Measurements from ENCODE around the gene CNKSR2.

CNKSR2 gene

GRCh38 chrX:21612154-21612553, 237.9 kb downstream of the CNKSR2 start:
- DNase-seq (ENCODE audit: low read depth) = no peak

- no peak for DNase-seq (ENCODE audit: low read depth)
These were observed 242.2 kb downstream of the CNKSR2 start for GRCh38 chrX:21616386-21616785.

GRCh38 chrX:21620234-21620633, 246.0 kb downstream of the CNKSR2 start:
- no peak for DNase-seq (ENCODE audit: low read depth)

- no peak for DNase-seq (ENCODE audit: low read depth)
These were observed 249.7 kb downstream of the CNKSR2 start for GRCh38 chrX:21623778-21624501.

GRCh38 chrX:21632027-21632426, 257.8 kb downstream of the CNKSR2 start:
- DNase-seq (ENCODE audit: low read depth) = no peak

- DNase-seq (ENCODE audit: low read depth) = peak; percentile 9
These were observed 264.1 kb downstream of the CNKSR2 start for GRCh38 chrX:21638311-21638710.

GRCh38 chrX:21639775-21640174, 265.6 kb downstream of the CNKSR2 start:
- DNase-seq (ENCODE audit: low read depth) = no peak

- no peak for DNase-seq (ENCODE audit: low read depth)
These were observed 271.2 kb downstream of the CNKSR2 start for GRCh38 chrX:21645431-21645830.

GRCh38 chrX:21645886-21646285, 271.7 kb downstream of the CNKSR2 start:
- DNase-seq (ENCODE audit: low read depth) = no peak

- no peak for DNase-seq (ENCODE audit: low read depth)
These were observed 281.8 kb downstream of the CNKSR2 start for GRCh38 chrX:21655901-21656586.

GRCh38 chrX:21656587-21657317, 282.5 kb downstream of the CNKSR2 start:
- DNase-seq (ENCODE audit: low read depth) = no peak

GRCh38 chrX:21657318-21658151, 283.3 kb downstream of the CNKSR2 start:
- DNase-seq (ENCODE audit: low read depth) = no peak

GRCh38 chrX:21658152-21658737, 284.0 kb downstream of the CNKSR2 start, which contains the start of gene KLHL34:
TSS of gene KLHL34 (minus strand) at chrX:21658330. CDS start at chrX:21657788, 542 bp downstream.
- no peak for DNase-seq (ENCODE audit: low read depth)

GRCh38 chrX:21658746-21659145, 284.5 kb downstream of the CNKSR2 start:
- no peak for DNase-seq (ENCODE audit: low read depth)

- DNase-seq (ENCODE audit: low read depth) = no peak
These were observed 285.1 kb downstream of the CNKSR2 start for GRCh38 chrX:21659320-21659719.

- DNase-seq (ENCODE audit: low read depth) = no peak
These were observed 285.9 kb downstream of the CNKSR2 start for GRCh38 chrX:21660156-21660555.

GRCh38 chrX:21661316-21661715, 287.1 kb downstream of the CNKSR2 start:
- no peak for DNase-seq (ENCODE audit: low read depth)

- no peak for DNase-seq (ENCODE audit: low read depth)
These were observed 288.5 kb downstream of the CNKSR2 start for GRCh38 chrX:21662761-21663160.

- no peak for DNase-seq (ENCODE audit: low read depth)
These were observed 292.0 kb downstream of the CNKSR2 start for GRCh38 chrX:21666252-21666651.

- no peak for DNase-seq (ENCODE audit: low read depth)
These were observed 292.5 kb downstream of the CNKSR2 start for GRCh38 chrX:21666679-21667078.

GRCh38 chrX:21674430-21675186, 300.4 kb downstream of the CNKSR2 start:
- DNase-seq (ENCODE audit: low read depth) = no peak

All from GM04504 (cell line).